Measurements from ENCODE around the gene RTBDN.

Gene RTBDN

DNA sequence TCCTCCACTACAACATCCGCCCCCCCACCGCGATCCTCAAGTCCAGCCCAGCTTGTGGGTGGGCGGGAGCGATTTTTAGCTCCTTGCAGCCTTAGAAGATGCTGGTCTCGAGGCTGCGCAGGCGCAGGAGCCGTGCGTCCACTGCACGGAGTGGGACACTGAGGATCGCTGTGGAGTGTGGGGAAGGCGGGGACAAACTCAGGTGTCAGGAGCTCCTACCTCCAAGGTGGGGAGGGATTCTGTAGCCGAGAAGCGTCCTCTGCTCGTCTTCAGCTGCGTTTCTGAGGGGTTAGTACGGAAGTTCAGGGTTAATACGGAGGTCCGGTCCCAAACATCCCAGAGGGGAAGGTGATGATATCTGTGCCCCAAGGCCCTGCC, at the start of gene RTBDN:
TSS of gene RTBDN (minus strand) at position 14 of the 378 bp plus-strand sequence. CDS start 4,600 bp downstream, outside the sequence.
- no peak for DNase-seq (ENCODE audit: low read depth)
- peak within 1 kb of the TSS; percentile 51 for H3K4me3 ChIP-seq (ENCODE audit: low read depth, low read length)
- TF ChIP-seq, protein P1, sequence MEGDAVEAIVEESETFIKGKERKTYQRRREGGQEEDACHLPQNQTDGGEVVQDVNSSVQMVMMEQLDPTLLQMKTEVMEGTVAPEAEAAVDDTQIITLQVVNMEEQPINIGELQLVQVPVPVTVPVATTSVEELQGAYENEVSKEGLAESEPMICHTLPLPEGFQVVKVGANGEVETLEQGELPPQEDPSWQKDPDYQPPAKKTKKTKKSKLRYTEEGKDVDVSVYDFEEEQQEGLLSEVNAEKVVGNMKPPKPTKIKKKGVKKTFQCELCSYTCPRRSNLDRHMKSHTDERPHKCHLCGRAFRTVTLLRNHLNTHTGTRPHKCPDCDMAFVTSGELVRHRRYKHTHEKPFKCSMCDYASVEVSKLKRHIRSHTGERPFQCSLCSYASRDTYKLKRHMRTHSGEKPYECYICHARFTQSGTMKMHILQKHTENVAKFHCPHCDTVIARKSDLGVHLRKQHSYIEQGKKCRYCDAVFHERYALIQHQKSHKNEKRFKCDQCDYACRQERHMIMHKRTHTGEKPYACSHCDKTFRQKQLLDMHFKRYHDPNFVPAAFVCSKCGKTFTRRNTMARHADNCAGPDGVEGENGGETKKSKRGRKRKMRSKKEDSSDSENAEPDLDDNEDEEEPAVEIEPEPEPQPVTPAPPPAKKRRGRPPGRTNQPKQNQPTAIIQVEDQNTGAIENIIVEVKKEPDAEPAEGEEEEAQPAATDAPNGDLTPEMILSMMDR (IDR thresholded peaks at IDR 0.05; ENCODE audit: control insufficient read depth, extremely low read depth, insufficient read depth), result no peak

GRCh38 chr19:12882589-12882988, 48.2 kb upstream of the RTBDN start:
- no peak overlapping the region for H3K4me3 ChIP-seq (ENCODE audit: low read depth, low read length)
- TF ChIP-seq, protein P1 (IDR thresholded peaks at IDR 0.05; ENCODE audit: control insufficient read depth, extremely low read depth, insufficient read depth), result no peak
- DNase-seq (ENCODE audit: low read depth), result no peak

- peak; percentile 92 for DNase-seq (ENCODE audit: low read depth)
- TF ChIP-seq, protein P1 (IDR thresholded peaks at IDR 0.05; ENCODE audit: control insufficient read depth, extremely low read depth, insufficient read depth), result no peak
- H3K4me3 ChIP-seq (ENCODE audit: low read depth, low read length), result peak within 1 kb of the TSS; percentile 96
Observed at GRCh38 chr19:12881172-12881808, 46.9 kb upstream of the RTBDN start, which contains the start of gene DNASE2. TSS of gene DNASE2 (minus strand) at chr19:12881449. CDS start at chr19:12881375, 74 bp downstream.

DNA sequence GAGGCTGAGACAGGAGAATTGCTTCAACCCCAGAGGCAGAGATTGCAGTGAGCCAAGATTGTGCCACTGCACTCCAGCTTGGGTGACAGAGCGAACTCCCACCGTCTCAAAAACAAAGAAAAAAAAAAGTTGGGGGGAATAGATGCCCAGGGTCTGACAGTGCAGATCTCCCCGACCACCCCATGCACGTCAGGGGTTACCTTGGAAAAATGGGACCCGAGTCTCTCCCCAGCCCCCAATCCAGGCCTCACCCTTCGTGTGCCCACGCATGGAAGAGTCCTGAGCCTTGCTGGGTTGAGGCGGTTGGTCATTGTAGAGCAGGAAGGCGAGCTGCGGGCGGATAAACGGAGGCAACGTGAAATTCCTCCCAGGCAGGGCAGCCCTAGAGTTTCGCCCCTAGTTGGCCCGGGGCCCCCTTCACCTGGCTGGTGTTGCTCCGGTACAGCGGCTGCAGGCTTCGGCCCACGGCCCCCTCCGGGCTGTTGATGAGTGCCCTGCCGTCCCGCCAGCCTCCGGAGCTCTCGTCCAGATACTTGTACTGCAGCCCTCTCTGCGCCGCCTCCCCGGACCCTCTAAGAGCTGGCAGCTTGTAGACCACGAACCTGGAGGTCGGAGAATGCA, 46.3 kb upstream of the RTBDN start:
- TF ChIP-seq, protein P1 (IDR thresholded peaks at IDR 0.05; ENCODE audit: control insufficient read depth, extremely low read depth, insufficient read depth), result no peak
- peak overlapping the region; percentile 96 for H3K4me3 ChIP-seq (ENCODE audit: low read depth, low read length)
- DNase-seq (ENCODE audit: low read depth), result no peak

GRCh38 chr19:12875086-12875485, 40.7 kb upstream of the RTBDN start:
- H3K4me3 ChIP-seq (ENCODE audit: low read depth, low read length), result no peak overlapping the region
- no peak for DNase-seq (ENCODE audit: low read depth)
- TF ChIP-seq, protein P1 (IDR thresholded peaks at IDR 0.05; ENCODE audit: control insufficient read depth, extremely low read depth, insufficient read depth), result no peak

DNA sequence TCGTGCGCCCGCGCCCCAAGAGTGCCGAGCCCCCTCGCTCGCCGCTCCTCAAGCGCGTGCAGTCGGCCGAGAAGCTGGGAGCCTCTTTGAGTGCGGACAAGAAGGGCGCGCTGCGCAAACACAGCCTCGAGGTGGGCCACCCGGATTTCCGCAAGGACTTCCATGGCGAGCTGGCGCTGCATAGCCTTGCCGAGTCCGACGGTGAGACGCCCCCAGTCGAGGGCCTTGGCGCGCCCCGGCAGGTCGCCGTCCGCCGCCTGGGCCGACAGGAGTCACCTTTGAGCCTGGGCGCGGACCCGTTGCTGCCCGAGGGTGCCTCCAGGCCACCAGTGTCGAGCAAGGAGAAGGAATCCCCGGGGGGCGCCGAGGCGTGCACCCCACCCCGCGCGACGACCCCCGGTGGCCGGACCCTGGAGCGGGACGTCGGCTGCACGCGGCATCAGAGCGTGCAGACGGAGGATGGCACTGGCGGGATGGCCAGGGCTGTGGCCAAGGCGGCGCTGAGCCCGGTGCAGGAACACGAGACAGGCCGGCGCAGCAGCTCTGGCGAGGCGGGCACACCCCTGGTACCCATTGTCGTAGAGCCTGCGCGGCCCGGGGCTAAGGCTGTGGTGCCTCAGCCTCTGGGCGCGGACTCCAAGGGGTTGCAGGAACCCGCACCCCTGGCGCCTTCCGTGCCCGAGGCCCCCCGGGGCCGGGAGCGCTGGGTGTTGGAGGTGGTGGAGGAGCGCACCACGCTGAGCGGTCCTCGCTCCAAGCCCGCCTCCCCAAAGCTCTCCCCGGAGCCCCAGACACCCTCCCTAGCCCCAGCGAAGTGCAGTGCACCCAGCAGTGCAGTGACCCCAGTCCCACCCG, 39.7 kb upstream of the RTBDN start:
- H3K4me3 ChIP-seq (ENCODE audit: low read depth, low read length), result peak overlapping the region; percentile 45
- TF ChIP-seq, protein P1 (IDR thresholded peaks at IDR 0.05; ENCODE audit: control insufficient read depth, extremely low read depth, insufficient read depth), result no peak
- no peak for DNase-seq (ENCODE audit: low read depth)

Measured in LNCaP clone FGC (cell line).